Ectodermal cell (in vitro differentiated cells): ENCODE data around the gene UBP1.
"Not testable (repeated sequence)": the region's sequence is repeated elsewhere in the genome, so short reads cannot be mapped to it uniquely, and the experiment has no call there.

ENCODE experiments used
- H3K27ac ChIP-seq: 2 replicates; pipeline ENCODE4 v1.7.0; 2013; ENCODE audit warnings: mild to moderate bottlenecking, low read depth, low read length; ENCODE audit not compliant: insufficient read depth, poor library complexity, severe bottlenecking
- H3K27me3 ChIP-seq: 2 replicates; pipeline ENCODE4 v1.7.0; 2013; ENCODE audit warnings: mild to moderate bottlenecking, low read length; ENCODE audit not compliant: insufficient read depth, control insufficient read depth, poor library complexity, severe bottlenecking
- H3K36me3 ChIP-seq: one replicate; pipeline ENCODE4 v1.7.0; 2013; ENCODE audit warnings: low read length; ENCODE audit not compliant: control insufficient read depth, insufficient read depth
- H3K4me1 ChIP-seq: one replicate; pipeline ENCODE4 v1.7.0; 2013; ENCODE audit warnings: low read length; ENCODE audit not compliant: control insufficient read depth, insufficient read depth
- H3K4me3 ChIP-seq: 2 replicates; pipeline ENCODE4 v1.7.0; 2013; ENCODE audit warnings: low read depth, low read length, control low read depth; ENCODE audit not compliant: insufficient read depth
- H3K9me3 ChIP-seq: 2 replicates; pipeline ENCODE4 v1.7.0; 2013; ENCODE audit warnings: mild to moderate bottlenecking, low read length, moderate library complexity; ENCODE audit not compliant: control insufficient read depth
- WGBS, 2 experiments: methylation state at CpG; one replicate each; pipeline ENCODE4 v1.1.7; 2013; ENCODE audit warnings: missing lambda C conversion rate in 2 of 2; 5-methylcytosine and 5-hydroxymethylcytosine counted together

UBP1 gene

DNA sequence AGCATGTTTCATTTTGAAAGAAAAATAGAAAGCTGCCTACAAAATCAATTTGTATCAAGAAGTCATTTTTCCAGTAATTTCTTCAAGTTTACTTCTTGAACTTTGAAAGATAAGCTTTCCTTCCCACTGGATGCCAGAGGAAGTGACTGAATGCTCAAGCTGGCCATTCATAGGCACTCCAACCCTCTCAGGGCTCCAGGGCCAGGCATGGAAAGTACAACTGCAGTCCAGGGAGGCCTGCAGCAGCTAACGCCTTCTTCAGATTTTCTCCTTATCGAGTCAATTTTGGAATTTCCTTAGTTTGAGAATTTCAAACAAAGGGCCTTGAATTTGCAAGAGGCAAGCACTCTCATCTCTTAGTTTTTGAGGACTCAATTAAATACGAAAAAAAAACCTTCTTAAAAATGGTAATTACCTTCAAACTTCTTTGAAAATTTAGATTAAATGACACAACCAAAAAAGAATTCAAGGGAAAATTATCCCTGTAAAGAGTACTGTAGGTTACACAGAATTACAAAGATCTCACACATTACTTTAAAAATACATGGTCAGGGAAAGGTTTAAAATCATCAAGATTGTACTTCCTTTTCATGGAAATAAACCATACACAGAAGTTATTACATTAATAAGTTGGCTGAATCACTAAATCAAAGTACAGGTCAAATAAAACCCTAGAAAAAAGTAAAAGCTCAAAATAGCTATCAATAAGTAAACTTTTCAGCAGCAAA is 2.5 kb downstream of the UBP1 start:
- Histone ChIP-seq H3K9me3 (no peaks in the 10 kb centered on the region), H3K27ac (no peak overlapping the region), H3K4me3 (peak overlapping the region; percentile 98), H3K36me3 (no peaks in the 10 kb centered on the region), H3K27me3 (no peaks in the 10 kb centered on the region), H3K4me1 (no peaks in the 10 kb centered on the region)
- 44 to 54% methylated on average over 2 to 3 of the region's 3 CpGs for WGBS, 2 experiments

DNA sequence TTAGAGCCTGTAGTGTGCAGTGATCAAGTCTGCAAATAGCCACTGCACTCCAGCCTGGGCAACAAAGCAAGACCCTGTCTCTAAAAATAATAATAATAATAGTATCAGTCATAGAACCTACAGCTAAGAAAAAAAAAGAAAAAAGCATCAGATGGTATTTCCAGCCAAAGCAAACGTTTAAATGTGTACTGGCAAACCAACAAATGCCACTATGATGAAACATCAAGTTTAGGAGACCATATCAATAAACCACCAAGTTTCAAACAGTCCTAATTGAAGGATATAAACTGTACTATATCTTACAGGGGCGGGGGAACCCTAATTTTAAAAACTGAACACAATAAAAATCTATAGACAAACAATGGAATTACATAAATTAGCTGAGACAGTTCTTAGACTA is 6.4 kb downstream of the UBP1 start:
- peaks cover 6% of the 10 kb centered on the region for H3K4me1 ChIP-seq
- 81 to 86% methylated on average over 1 to 2 of the region's 2 CpGs for WGBS, 2 experiments

GRCh38 chr3:33430571-33430970 is 9.6 kb downstream of the UBP1 start:
- peaks cover 29% of the 10 kb centered on the region for H3K4me1 ChIP-seq

More for the DNA sequence above, 6.4 kb downstream of the UBP1 start:
- Histone ChIP-seq H3K27ac (no peak overlapping the region), H3K36me3 (no peaks in the 10 kb centered on the region), H3K9me3 (no peaks in the 10 kb centered on the region), H3K4me3 (no peak overlapping the region), H3K27me3 (no peaks in the 10 kb centered on the region)

GRCh38 chr3:33430061-33430460 is 10.1 kb downstream of the UBP1 start:
- Histone ChIP-seq H3K27ac (no peak overlapping the region), H3K4me1 (peaks cover 31% of the 10 kb centered on the region), H3K27me3 (no peaks in the 10 kb centered on the region), H3K36me3 (no peaks in the 10 kb centered on the region), H3K4me3 (no peak overlapping the region), H3K9me3 (no peaks in the 10 kb centered on the region)
- WGBS, 2 experiments, result 82 to 90% methylated on average over 1 of the region's 1 CpG

More at GRCh38 chr3:33430571-33430970, 9.6 kb downstream of the UBP1 start:
- Histone ChIP-seq H3K36me3 (no peaks in the 10 kb centered on the region), H3K27ac (no peak overlapping the region), H3K4me3 (no peak overlapping the region), H3K9me3 (no peaks in the 10 kb centered on the region), H3K27me3 (no peaks in the 10 kb centered on the region)
- 76 to 78% methylated on average over 4 of the region's 4 CpGs for WGBS, 2 experiments

DNA sequence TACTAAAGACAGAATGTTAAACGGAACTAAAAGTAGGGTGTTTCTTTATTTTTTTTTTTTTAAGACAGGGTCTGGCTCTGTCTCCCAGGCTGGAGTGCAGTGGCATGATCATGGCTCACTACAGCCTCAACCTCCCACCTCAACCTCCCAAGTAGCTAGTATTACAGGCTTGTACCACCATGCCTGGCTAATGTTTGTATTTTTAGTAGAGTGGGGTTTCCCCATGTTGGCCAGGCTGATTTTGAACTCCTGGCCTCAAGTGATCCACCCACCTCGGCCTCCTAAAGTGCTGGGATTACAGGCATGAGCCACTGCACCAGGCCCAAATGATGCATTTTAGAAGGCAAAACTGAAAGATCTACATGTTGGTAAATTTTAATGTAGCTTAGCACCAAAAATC is 10.9 kb downstream of the UBP1 start:
- H3K4me1 ChIP-seq, result peaks cover 31% of the 10 kb centered on the region
- WGBS, 2 experiments, result 94% methylated on average over 2 of the region's 2 CpGs
- not testable (repeated sequence) for H3K4me3 ChIP-seq, H3K36me3 ChIP-seq, H3K27ac ChIP-seq, H3K9me3 ChIP-seq, H3K27me3 ChIP-seq

- no peaks in the 10 kb centered on the region for H3K27me3 ChIP-seq
- no peaks in the 10 kb centered on the region for H3K36me3 ChIP-seq
- H3K27ac ChIP-seq, result no peak overlapping the region
- H3K4me1 ChIP-seq, result peaks cover 31% of the 10 kb centered on the region
- H3K4me3 ChIP-seq, result no peak overlapping the region
- 77 to 83% methylated on average over 7 of the region's 7 CpGs for WGBS, 2 experiments
- no peaks in the 10 kb centered on the region for H3K9me3 ChIP-seq
These were observed 11.5 kb downstream of the UBP1 start for GRCh38 chr3:33428734-33429133.

GRCh38 chr3:33426630-33427317 is 13.4 kb downstream of the UBP1 start:
- WGBS, 2 experiments, result 70 to 72% methylated on average over 10 of the region's 10 CpGs
- H3K27me3 ChIP-seq, result no peaks in the 10 kb centered on the region
- no peak overlapping the region for H3K27ac ChIP-seq
- H3K36me3 ChIP-seq, result no peaks in the 10 kb centered on the region
- peaks cover 31% of the 10 kb centered on the region for H3K4me1 ChIP-seq
- no peak overlapping the region for H3K4me3 ChIP-seq
- H3K9me3 ChIP-seq, result no peaks in the 10 kb centered on the region

DNA sequence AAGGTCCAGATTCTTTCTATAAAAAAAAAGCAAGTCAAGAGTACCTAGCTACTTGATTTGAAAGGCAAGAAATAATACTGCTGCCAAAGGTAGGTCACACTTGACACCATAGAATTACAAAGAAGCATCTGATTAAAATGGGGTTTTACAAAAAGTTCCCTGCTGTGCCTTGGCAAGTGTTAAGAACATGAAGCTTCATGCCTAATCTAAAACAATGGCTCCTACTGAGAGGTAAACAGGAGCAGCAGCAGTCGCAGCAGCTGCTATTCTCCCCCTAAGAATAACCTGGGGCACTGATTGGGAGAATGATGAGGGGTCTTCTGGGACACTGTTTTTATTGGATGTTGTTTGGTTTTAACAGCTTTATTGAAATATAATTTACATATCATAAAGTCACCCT is 14.1 kb downstream of the UBP1 start:
- WGBS, 2 experiments, result 0% methylated on average over 1 of the region's 1 CpG

GRCh38 chr3:33425453-33425852 is 14.8 kb downstream of the UBP1 start:
- 74 to 77% methylated on average over 2 of the region's 2 CpGs for WGBS, 2 experiments
- H3K9me3 ChIP-seq, result no peaks in the 10 kb centered on the region
- no peaks in the 10 kb centered on the region for H3K36me3 ChIP-seq
- no peak overlapping the region for H3K27ac ChIP-seq
- no peaks in the 10 kb centered on the region for H3K27me3 ChIP-seq
- H3K4me1 ChIP-seq, result peaks cover 29% of the 10 kb centered on the region
- H3K4me3 ChIP-seq, result no peak overlapping the region

More for the DNA sequence above, 14.1 kb downstream of the UBP1 start:
- Histone ChIP-seq H3K4me1 (peaks cover 31% of the 10 kb centered on the region), H3K9me3 (no peaks in the 10 kb centered on the region), H3K36me3 (no peaks in the 10 kb centered on the region), H3K4me3 (no peak overlapping the region), H3K27ac (no peak overlapping the region), H3K27me3 (no peaks in the 10 kb centered on the region)

- WGBS, 2 experiments, result 90 to 92% methylated on average over 10 of the region's 10 CpGs
These were observed 15.4 kb downstream of the UBP1 start for GRCh38 chr3:33424606-33425452.

More at GRCh38 chr3:33424606-33425452, 15.4 kb downstream of the UBP1 start:
- H3K27ac ChIP-seq, result no peak overlapping the region
- no peak overlapping the region for H3K4me3 ChIP-seq
- H3K36me3 ChIP-seq, result no peaks in the 10 kb centered on the region
- no peaks in the 10 kb centered on the region for H3K27me3 ChIP-seq
- peaks cover 24% of the 10 kb centered on the region for H3K4me1 ChIP-seq
- no peaks in the 10 kb centered on the region for H3K9me3 ChIP-seq
